GM20000 (cell line): ENCODE measurements around the gene SH3GL1.

Source experiments
- DNase-seq: peaks from one replicate; pipeline ENCODE4 v3.0.0; 2012; ENCODE audit warnings: low spot score
- TF ChIP-seq, protein P1 (sequence below): IDR thresholded peaks from 2 replicates; pipeline ENCODE4 v1.5.1; 2012; ENCODE audit warnings: mild to moderate bottlenecking, control low read depth; ENCODE audit errors: extremely low read depth, missing control alignments

Gene SH3GL1

DNA sequence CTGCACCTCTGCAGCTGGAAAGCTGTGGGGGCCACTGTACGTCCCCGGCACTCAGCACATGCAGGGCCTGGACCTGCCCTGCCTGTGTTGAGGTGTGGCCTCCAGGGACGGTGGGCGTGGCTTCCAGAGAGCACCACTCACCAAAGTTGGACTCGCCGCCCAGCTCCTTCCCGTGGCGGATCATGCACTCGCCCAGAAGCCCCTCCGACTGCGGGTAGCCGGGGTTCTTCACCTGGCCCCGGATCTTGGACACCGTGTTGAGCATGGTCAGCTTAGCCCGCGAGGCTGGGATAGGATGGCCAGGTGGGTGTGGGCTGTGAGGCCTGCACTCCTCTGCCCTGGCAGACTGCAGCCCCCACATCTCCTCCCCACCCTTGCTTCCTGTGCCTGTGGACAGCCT, 35.0 kb downstream of the SH3GL1 start:
- TF ChIP-seq, protein P1, sequence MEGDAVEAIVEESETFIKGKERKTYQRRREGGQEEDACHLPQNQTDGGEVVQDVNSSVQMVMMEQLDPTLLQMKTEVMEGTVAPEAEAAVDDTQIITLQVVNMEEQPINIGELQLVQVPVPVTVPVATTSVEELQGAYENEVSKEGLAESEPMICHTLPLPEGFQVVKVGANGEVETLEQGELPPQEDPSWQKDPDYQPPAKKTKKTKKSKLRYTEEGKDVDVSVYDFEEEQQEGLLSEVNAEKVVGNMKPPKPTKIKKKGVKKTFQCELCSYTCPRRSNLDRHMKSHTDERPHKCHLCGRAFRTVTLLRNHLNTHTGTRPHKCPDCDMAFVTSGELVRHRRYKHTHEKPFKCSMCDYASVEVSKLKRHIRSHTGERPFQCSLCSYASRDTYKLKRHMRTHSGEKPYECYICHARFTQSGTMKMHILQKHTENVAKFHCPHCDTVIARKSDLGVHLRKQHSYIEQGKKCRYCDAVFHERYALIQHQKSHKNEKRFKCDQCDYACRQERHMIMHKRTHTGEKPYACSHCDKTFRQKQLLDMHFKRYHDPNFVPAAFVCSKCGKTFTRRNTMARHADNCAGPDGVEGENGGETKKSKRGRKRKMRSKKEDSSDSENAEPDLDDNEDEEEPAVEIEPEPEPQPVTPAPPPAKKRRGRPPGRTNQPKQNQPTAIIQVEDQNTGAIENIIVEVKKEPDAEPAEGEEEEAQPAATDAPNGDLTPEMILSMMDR = no peak
- no peak for DNase-seq

DNA sequence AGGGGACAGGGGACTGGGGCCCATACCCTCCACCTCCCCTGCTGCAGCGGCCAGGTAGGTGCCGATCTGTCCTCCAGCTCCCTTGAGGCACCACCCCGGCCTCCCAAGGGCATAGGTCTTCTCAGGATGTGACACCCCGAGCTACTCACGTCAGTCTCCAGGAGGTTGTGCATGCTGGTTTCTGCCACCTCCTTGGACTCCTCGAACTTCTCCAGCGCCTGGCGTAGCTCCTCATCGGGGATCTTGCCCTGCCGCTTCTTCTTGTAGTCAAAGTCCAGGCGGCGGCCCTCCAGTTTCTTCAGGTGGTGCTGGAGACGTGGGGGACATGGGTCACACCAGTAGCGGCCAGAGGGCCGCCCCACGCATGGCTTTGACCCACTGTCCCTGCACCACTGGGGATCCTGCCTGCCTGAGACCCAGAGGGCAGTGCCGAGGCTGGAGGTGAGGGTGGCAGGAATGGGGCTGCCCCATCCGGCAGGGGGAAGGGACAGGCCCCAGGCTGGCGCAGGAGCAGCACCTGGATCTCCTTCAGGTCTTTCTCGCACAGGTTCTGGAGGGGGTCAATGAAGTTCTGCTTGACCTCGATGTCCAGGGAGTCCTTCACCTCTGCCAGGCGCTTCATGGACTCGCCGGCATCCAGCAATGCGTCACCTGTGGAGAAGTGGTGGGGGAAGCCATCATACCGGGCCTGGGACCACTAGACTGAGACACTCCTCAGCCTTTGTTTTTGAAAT, 36.6 kb downstream of the SH3GL1 start:
- TF ChIP-seq, protein P1 = no peak
- DNase-seq = no peak

DNA sequence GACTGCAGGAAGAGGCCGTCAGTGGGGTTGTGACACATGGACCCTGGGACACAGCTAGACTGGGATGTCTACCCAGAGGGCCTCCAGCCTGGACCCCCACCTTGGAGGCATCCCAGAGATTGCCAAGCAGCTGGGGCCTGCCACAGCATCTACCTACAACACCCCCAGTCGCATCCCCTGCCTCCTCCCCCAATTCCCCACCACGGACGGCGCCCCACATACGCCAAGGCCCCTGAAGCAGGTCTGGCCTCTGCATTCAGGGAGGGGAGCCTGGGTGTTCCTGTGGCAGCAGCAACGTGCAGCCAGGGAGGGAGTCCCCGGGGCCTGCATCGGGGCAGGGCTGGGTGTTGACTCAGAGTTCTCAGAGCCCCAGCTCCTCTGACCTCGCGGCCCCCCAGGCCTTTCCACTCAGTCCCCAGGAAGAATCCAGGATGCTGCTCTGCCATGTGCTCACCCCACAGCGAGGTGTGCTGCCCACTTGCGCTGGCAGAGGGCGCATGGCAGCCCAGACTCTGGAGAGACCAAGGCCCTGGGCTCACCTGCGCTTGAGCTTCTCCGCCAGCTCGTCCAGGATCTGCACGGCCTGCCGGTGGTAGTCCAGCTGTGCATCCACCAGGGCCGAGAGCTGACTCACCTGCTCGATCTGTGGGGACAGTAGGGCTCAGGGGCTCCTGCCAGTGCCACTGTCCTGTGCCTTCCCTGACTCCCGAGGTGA, 37.4 kb downstream of the SH3GL1 start:
- TF ChIP-seq, protein P1 = no peak
- DNase-seq = no peak

DNA sequence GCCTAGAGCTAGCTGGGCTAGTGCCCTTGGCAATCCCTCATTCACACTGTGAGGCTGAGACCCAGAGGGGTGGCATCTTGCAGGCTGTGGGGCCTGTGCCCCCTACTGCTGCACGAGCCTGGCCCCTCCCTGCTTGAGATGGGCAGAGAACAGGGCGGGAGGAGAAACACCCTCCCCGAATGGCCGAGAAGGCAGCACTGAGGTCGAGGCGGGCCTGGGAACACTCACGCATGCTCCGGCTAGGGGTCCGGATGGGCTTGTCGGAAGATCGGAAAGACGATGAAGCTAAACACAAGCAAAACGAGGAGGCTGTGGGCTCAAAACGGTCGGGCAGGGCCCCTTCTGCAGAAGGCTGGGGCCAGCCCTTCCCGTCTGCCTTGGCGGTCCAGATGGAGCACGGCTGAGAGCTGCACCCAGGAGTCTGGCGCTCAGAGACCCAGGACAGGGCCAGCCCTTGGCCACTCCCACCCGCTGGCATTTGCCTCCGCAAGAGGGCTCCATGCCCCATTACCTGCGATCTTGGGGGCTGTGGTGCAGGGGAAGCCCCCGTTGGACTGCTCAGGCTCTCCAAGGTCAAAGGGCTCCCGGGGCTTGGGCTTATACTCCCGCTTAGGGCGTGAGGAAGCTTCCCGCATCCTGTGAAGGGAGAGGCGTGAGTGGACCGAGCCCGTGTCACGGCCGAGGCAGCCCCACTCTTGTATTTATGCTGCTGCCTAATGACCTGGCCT, 38.1 kb downstream of the SH3GL1 start:
- TF ChIP-seq, protein P1 = no peak
- no peak for DNase-seq

DNA sequence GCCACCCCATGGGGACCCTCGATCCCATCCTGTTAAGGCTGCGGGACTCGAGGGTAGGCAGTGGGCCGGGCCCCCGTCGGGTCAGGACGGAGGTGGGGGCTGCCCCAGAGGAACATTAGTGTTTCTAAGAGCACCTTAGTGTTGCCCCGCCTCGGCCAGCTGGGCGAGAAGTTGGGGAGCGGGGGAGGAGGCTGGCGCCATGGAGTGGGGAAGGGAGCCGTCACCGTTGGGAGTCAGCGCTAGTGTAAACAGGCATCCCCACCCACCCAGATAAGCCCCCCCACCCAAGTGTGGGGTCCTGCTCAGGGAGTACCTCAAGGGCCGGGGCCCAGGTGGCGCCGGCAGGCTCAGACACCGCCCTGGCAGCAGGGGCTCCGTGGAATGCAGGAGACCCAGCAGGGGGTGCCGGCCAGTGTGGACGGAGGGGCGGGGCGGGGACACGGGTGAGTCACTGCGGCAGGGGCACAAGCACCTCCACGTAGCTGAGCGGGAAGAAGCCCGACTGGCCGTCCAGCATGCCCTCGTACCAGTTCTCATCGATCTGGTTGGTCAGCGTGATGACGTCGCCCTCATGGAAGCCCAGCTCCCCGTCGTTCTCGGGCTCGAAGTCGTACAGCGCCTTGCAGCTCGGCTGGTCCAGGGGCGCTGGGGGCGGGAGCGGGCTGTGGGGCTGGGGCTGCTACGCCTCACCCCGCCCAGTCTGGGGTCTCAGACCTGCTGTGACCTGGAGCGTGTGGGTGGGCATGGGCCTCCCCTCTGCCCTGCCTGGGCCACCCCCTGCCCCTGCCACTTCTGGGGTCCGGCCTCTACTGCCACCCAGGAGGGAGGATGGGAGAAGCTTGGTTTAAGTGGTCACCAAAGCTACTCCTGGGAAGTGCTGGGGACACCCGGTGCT, 38.9 kb downstream of the SH3GL1 start:
- DNase-seq = no peak
- TF ChIP-seq, protein P1 = no peak

DNA sequence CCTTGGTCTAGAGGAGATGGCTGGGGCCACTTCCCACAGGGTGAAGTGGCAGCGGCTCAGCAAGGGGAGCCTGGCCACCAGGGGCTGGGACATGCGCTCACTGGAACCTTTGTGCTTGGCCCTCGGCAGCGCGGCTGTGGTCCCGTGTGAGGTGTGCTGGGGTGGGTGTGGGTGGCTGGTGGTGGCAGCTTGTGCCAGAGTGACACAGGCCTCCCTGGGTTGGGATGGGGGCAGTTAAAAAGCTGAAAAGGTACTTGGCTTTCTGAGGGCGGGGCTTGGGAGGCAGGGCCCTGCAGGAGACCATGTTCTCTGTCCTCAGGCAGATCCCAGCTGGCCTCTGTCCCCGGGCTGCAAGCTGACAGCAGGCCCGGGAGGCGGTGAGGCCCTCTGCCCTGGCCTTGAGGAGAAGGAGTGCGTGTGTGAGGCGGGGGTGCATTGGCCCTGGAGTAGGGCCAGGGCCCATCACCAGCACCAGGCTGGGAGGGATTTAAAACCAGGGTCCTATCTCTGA, 39.7 kb downstream of the SH3GL1 start:
- TF ChIP-seq, protein P1 = no peak
- no peak for DNase-seq
